HG03139 (cell line): ENCODE data around the gene ZNF195.
A peak's percentile ranks its signal among the peaks of the same experiment; 100 is the strongest.
"Not testable (repeated sequence)": the region's sequence is repeated elsewhere in the genome, so short reads cannot be mapped to it uniquely, and the experiment has no call there.

Experiments
- ATAC-seq: cut with Tn5 transposase; IDR thresholded peaks from one replicate; pipeline ENCODE4 v1.9.1; 2021; ENCODE audit not compliant: unreplicated experiment

ZNF195 gene

DNA sequence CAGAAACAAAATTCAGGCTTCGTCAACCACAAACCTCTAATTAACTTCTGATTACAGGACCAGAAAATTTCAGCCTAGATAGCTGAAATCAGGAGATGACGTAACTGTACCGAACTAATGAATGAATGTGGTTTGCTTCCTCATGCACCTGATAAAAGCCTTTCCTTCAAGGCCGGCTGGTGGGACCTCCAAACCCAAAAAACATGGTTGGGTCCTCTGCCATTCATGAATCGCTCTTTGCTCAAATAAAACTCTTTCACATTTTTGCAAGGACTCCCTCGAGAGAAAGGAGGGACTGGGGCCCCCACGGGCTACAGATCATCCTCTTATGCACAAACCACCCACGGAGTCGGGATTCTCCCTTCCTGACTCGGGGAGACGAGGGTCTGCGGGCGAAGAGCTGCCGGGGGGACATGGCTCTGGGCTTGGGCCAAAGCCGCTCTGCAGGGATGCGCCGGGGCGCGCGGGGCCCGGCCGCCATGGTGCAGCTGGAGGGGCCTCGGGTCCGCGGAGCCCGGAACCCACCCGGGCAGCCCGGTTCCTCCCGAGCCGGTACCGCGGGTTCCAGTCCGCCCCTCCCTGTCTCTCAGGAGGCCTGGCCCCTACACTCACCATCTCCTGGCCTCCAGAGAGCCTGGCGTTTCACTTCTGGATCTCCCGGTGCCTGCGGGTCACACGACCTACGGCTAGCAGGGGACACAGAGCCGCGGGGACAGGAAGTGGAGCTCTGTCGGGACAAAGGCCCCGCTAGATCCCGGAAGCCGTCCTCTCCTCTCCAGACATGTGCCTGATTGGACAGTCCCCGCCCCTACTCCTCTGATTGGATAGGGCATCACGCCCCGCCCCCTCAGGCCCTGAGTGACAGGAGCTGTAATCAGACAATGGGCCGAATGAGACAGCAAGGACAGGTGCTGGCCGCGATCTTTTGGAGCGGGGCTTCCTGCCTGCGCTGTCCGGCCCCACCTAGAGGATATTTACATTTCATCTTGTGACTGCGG is at the start of gene ZNF195:
TSS of gene ZNF195 (minus strand) at position 721 of the 998 bp plus-strand sequence. CDS start at position 615, 106 bp downstream.
- peak; percentile 99 for ATAC-seq

DNA sequence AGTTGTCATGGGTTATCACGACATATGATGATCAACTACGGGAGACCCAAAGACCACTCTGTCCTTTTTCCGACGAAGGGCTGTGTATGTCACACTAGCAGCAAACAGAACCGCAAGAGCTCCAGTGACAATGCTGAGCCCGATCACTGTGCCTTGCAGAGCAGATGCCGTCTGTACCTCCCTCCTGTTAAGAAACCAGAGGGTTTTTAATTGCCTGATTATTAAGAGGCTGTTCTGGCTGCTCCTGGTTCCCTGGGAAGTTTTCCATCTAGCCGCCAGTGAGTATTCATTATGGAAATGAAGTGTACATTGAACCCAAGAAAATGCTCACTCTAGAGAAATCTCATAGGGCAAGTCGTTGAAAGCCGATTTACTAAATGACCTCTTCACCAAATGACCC is 49.1 kb upstream of the ZNF195 start:
- not testable (repeated sequence) for ATAC-seq

DNA sequence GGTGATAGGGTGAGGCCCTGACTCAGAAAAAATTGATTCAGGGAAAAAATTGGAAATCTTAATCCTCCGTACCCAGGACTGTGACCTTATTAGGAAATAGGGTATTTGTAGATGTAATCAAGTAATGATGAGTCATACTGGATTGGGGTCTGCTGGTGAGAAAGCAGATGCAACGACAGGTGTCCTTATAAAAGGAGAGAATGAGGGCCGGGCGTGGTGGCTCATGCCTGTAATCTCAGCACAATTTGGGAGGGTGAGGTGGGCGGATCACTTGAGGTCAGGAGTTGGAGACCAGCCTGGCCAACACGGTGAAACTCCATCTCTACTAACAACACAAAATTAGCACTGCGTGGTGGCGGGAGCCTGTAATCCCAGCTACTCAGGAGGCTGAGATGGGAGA is 47.6 kb upstream of the ZNF195 start:
- not testable (repeated sequence) for ATAC-seq

DNA sequence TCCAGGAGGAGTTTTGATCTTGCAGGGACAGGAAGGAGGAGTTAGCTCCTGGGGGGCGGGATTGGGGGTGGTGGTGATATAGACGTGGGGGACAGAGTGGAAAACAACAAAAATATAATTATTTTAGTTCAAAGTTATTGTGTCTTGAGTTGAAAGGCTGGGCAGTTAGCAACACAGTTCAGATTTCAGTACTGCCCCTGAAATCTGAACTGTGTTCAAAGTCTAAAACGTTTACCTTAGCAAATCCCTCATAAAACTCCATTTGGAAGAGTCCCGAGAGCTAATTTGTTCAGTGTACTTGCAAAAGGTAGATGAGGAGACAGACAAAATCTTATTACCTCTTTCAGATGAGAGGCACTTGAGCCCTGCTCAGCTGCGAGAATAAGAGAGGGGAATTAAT is 45.0 kb upstream of the ZNF195 start:
- not testable (repeated sequence) for ATAC-seq

DNA sequence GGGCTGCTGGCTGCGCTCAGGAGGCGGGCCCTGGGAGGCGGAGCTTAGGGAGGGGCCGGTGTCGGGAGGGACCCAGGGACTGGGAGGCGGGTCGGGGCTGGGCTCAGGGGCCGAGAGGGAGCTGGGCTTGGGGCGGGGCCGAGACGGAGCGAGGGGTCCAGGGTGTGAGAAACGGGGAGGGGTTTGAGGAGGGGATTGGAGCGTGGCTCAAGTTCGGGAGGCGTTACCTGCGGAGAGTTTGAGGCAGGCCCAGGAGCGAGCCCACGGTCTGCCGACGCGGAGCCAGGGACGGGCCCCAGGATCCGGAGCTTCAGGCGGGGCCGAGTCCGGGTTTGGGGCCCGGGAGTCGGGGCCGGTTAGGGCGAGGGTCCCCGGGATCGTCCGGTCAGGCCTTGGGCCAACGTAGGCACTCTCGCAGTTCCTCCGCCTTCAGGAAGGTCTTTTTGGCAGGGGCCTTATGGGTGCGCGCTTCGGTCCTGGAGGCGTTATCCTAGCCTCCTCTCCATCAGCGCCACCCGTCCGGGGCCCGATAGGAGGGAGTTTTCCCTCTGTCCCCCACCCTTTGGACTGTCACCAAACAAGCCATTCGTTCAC is 44.3 kb upstream of the ZNF195 start:
- not testable (repeated sequence) for ATAC-seq

DNA sequence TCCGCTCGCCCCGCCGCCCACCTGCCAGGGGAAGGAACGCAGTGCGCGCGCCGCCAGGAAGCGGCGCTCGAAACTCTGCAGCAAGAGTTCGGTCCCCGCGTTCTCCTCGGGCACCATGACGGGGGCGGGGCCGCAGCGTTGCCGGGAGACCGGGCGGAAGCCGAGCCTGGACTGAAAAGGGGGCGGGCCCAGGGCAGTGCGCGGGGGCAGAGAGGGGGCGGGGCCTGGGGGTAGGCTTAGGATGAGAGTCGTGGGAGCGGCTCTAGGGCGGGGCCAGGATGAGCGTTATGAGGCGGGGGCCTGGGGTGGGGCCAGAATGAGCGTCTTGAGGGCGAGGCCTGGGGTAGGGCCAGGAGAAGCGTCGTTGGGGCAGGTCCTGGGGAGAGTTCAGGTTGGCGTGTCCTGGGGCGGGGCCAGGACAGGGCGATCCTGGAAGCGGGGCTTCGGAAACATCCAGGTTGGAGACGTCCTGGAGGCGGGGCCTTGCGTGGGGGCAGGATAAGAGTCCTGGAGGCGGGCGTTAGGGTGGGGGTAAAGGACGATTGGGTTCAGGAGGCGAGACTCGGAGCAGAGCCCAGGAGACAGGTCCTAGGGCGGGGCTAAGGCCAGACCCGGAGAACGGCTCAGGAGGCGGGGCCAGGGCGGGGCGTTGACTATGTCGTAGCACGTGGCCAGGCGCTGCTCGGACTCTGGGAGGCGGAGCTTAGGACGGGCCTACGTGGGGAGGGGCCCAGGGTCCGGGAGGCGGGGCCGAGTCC is 43.6 kb upstream of the ZNF195 start:
- ATAC-seq, result peak; percentile 92

DNA sequence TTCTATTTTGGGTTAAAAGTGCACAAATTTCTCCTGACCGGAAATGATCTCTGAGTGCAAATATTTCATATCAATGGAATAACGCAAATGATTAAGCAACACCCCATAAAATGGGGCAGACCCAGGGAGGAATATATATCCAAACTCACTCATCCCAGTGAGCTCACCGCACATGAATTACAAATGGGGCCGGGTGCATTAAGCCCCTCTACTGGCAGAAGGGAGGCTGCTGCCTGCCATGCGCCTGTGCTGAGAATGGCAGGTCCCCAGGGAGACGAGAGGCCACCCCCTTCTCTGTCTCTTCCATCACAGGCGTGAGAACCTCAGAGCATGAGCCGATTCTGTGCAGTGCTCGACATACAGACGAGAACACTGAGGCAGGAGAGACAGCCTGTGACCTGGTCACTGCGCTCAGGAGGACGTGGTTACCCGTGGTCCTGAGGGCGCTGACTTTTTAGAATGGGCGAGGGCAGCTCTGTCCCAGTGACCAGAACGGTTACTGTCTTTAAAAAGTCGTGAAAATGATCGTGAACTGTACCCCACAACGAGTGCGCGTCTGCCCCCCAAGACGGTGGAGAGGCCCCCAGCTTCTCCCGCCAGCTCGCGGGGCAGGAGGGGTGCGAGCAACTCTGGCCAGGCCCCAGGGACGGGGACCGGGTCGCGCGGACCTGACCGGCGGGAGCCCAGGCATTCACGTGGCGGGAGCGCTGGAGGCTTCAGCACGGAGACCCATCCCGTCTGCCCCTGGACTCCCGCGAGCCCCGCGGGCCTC is 42.8 kb upstream of the ZNF195 start:
- ATAC-seq, result not testable (repeated sequence)

DNA sequence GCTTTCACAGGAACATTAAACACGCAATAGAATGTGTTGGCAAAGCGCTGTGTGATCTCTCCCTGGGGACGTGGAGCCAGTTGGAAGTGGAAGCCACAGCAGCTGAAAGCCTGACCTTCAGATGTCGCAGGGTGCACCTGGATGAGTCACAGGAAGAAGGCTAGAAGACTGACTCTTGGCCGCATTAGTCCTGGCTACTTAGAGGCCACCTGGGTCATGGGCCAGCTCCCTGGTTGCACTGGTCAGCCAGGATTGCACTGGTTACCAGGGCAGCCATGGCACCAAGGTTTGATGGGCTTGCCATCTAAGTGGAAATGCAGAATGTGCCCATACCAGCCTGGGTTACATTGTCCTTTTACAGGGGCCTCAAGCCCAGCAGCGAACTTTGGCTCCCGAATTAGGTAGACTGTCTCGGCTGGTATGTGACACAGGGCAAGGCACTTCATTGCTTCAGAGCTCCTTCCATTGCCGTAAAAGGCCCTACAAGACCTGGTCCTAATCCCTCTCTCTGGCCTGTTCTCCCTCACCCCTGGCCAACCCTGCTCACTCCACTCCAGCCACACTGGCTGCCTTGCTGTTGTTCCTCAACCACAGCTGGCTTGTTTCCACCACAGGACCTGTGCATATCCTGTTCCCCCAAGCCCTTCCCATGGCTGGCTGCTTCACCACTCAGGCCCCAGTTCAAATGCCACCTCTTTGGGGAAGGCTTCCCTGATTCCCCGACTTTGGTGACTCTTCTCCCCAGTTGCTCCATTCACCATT is 41.5 kb upstream of the ZNF195 start:
- not testable (repeated sequence) for ATAC-seq

DNA sequence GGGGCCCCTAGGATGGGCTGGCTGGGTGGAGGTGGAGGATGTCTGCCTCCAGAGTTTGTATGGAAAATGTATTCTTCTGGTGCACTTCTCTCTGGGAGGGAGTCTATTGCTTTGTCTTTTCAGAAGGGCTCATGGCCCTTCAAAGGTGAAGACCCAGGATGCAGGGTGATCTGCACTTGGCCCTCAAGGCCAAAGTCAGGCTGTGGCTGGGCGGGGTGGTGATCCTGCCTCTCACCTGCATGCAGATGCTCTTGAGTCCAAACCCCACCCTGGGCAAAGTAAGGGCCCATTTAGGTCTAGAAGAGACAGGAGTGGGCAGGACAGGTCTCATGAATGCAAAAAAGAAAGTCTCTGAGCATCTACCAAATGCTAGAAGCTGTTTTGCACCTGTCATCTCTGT is 40.5 kb upstream of the ZNF195 start:
- not testable (repeated sequence) for ATAC-seq

DNA sequence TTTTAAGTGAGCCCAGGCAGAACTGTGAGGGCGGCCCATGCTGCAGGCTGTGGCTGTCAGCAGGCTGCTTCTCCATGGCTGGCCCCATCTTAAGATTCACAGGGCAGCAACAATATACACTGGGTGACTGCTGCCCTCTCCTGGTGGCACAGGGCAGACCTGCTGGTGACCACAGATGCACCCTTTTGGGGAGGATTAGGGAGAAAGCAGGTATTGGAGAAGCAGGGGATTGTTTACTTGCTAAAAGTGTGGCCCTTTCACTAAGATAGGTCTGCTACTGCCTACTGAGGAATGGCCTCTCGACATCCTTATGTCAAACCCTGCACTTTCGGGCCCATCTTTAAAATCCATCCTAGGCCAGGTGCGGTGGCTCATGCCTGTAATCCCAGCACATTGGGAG is 38.1 kb upstream of the ZNF195 start:
- not testable (repeated sequence) for ATAC-seq

DNA sequence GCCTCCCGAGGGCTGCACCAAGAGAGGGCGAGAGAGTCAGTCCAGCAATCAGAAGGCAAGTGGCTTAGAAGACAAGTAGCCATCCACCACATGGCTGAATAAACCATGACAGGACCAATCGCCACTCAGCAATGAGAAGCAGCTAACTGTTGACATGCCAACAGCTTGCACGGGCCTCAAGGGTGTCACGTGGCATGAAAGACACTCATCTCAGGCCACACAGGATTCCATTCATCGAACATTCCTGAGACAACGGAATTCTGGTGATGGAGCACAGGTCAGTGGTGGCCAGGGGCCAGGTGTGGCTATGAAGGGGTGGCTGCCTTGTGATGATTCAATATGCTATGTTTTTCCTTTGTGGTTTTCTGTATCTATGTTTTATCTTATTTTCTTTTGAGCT is 36.4 kb upstream of the ZNF195 start:
- not testable (repeated sequence) for ATAC-seq

DNA sequence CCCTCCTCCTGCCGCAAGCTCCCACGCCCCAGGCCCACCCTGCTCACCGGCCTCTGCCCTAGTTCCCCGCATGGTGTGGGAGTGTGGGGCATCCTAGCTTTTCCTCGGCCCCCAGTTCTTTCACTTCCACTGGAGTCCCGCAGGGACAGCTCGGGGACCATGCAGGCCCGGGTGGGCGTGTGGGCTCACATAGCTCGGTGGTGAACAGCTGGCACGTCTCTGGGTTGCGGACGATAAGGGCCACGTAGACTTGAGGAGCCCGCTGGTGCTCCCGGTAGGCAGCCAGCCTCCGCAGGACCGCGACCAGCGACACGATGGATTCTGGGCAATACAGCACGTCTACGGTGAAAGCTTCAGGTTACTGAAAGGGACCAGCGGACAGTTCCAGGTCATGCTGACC is 34.7 kb upstream of the ZNF195 start:
- not testable (repeated sequence) for ATAC-seq

DNA sequence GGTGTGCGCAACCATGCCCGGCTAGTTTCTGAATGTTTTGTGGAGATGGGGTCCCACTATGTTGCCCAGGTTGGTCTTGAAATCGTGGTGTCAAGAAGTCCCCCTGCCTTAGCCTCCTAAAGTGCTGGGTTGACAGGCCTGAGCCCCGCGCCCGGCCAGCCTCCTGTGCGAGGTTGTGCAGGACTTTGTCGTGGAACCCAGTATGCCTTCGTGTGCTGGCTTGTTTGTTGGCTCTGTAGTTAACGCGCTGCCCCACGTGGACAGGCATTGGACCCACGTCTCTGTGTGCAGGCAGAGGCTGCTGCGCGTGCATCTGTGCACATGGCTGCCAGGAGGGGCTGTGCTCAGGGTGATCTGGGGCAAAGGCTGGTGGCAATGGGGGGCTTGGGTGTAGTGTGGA is 33.9 kb upstream of the ZNF195 start:
- ATAC-seq, result no peak

DNA sequence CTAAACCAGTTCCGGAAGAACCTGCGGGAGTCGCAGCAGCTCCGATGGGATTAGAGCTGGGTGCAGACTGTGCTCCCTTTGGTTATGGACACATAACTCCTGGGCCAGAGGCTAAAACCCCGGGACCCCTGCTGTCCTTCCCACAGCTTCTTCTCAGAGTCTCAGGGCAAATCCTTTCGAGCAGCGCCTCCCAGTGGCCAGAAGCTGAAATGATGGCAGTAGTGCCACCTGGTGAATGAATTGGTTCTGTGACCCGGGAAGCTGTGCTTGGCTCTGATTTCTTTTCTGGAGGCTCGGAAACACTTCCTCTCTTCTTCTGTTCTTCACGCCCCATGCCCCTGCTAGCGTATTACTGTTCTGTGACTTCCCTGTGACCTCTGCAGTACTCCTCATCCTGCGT is 29.8 kb upstream of the ZNF195 start:
- ATAC-seq, result not testable (repeated sequence)

DNA sequence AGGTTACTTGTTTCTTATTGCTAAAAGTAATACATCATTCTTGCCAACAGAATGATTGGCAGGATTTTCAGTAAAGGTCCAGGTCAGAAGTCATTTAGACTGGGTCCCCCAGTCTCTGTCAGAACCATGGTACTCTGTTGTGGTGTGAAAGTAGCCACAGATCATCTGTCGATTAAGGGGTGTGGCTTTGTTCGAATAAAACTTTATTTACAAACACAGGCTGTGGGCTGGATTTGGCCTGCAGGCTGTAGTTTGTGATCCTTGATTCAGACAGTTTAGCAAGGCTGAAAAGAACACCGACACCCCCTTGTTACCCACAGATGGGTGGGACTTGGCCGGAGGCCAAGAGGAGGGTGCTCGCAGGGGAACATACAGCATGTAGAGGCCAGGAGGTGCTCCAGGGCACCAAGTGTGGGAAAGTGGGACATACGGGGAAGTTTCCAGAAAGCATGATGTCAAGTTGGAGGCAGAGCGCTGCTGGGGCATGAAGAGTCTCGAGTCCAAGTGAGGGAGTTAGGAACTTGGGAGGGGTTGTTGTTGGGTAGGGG is 29.2 kb upstream of the ZNF195 start:
- ATAC-seq, result not testable (repeated sequence)

DNA sequence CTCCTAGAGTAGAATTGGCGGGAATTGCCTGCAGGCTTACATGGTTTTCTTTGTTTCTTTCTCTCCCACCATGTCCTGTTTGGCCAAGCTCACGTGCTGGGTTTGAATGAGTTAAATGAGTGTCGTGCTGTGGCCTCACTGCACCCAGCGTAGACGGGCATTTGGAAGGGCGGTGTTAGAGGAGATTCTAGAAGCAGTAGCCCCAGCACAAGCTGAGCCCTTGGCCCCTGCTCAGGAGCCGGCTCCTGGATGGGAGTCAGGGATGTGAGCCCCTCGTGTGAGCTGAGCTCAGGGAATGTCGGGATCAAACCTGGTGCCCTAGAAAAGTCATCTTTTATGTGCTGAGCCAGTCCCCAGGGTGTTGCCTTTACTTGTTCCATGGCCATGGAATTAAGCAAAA is 28.0 kb upstream of the ZNF195 start:
- ATAC-seq, result not testable (repeated sequence)

DNA sequence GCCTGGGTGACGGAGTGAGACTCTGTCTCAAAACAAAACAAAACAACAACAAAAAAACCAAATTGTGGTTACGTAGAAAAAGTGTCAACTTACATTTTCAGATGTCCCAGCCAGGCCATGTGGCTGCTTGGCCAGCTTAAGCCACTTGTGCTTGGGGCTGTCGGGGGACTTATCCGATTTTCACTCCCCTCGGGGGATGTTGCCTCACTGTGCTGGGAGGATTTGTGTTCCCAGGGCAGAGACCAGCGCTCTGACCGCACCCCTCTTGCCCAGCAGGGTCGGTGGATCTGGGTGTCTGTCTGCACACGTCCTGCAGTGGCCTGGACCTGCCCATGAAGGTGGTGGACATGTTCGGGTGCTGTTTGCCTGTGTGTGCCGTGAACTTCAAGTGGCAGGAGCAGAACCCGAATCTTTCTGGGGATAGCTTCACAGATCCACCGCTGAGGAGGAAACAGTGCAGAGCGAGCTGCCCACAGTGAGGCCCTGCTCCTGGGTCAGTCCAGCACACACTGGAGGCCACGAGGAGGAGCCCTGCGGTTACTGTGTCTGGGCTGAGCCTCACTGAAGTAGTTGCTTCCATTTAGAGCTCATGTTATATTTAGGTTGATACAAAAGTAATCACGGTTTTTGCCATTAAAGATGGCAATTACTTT is 27.4 kb upstream of the ZNF195 start:
- not testable (repeated sequence) for ATAC-seq

DNA sequence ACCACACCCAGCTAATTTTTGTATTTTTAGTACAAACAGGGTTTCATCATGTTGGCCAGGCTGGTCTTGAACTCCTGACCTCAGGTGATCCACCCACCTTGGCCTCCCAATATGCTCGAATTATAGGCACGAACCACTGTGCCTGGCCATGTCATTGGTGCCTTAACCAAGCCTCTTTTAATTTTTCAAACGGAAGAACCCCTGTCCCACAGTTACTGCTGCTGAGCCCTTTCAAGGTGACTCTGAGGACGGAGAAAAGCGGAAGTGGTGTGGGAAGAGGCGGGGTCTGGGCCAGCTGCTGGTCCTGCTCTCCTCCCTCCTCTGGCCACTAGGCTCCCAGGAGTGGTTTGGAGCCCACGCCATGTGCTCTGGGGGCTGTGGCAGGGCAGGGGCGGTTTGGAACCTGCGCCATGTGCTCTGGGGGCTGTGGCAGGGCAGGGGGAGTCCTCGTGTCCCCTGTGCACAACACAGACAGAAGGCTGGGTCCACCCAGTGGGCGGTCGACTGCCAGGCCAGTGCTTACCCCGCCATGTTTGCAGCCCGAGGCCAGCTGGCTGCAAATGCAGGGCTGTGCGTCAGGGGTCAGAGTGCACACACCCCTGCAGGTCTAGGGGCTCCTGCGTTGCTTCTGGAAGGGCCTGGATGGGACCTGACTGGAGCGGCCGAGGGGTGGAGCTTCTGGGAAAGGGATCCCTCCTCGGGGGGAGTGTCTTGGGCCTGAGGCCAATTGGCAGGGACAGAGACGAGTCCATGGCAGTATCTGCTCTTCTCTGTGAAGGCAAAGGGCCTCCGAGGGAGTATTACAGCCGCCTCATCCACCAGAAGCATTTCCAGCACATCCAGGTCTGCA is 25.4 kb upstream of the ZNF195 start:
- ATAC-seq, result not testable (repeated sequence)
